HG03354 (cell line): ENCODE data around the gene FNBP1.

Source experiments
- ATAC-seq: cut with Tn5 transposase; IDR thresholded peaks from one replicate; pipeline ENCODE4 v1.9.1; 2021; ENCODE audit warnings: mild to moderate bottlenecking; ENCODE audit not compliant: unreplicated experiment, poor library complexity, severe bottlenecking

Gene FNBP1

DNA sequence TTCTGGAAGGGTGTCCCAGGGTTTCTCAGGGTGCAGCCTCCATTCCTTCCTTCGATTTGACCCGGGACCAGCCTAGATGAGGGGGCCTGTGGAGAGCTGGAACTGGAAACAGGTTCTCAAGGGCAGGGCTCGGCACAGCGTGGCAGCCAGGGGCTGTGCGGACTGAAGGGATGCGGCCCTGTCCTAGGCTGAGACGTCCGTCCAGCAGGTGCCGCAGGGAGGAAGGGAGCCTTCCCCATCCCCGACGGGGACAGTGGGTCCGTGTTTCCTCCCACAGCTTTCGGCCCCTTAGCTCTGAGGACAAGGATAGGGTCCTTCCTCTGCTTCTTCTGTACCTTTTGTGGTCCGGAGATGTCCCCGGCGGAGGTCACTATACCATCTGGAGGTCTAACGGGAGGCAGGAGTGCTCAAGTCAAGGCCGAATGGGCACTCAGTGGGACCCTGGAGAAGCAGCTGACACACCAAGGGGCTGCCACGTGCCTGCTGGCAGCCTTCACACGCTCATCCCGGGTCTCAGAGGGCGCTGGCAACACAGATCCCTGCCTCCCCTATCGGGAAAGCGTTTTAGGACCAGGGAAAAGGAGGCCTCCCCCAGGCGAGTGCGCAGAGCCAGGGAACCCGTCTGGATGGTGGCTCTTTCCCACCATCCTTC lies 157.8 kb downstream of the FNBP1 start:
- no peak for ATAC-seq

- ATAC-seq: peak; percentile 54
Observed at GRCh38 chr9:129884220-129885017, 158.6 kb downstream of the FNBP1 start.

DNA sequence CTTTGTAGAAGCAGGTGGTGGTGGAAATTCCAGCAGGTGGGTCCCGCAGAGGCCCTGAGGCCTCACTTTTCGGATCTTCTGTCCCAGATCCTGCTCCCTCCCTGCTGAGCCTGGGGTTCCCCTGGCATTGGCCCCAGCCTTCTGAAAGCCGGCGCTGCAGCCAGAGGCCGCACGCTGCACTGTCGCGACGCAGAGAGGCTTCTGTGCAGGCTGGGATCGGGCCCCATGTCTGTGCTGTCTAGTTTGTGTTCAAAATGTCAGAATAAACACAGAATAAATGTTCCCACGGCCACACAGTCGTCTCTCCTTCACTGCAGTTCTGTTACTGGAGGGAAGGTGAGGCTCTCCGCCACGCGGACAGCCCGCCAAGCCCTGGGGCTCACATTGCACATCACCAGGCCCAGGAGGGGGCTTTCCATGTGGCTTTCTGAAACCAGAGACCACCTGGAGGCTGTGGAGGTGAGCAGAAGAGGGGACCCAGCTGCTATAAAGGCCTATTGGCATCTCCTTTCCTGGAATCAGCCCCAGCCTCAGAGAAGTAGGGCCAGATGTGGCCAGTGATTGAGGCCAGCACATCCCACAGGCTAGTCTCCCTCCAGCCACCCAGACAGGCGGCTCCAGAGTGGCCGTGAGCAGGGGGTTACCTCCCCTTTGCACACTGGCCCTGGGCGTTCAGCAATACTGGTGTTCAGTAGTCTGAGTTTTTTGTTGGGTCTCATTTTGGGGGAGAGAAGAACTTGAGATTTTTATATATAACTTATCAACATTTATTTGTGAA lies 161.3 kb downstream of the FNBP1 start:
- no peak for ATAC-seq

DNA sequence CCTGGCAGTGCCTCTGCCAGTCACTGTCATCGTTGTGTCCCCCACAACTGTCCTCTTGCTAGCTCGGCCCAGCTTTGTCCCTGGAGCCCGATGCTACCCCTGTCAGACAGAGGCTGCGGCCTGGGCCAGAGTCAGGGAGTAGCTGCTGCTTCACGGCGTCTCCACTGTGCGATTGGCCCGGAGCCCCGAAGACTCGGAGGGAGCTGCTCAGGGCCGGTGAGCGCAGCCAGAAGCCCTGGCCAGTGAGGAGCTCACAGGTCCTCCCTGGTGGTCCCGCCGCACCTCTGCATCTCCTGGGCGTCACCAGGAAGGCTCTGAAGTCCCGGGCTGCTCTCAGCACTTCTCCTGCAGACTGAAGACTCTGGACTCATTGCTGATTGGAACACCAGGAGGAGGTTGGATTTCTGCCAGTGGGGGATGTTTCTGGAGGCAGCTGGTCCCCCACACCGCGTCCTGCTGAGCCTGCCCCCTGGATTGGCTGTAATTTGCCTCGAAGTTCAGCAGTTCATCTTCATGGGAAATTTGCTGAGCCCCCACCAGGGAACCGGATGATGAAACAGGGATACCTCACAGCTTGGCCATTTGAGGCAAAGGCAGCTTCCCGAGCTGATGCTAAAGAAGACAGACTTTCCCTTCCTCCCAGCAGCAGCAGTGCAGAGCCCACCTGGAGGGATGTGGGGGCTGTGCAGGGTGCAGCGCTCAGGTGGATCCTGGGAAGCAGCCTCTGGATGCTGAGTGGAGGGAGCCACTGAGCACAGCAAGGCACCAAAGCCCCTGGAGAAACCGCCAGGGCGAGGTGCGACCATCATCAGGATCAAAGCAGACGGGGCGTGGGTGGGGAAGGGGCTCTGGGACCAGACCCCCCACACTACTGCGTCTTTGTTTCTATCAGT lies 162.1 kb downstream of the FNBP1 start:
- no peak for ATAC-seq

- no peak for ATAC-seq
Observed at GRCh38 chr9:129879991-129880653, 162.9 kb downstream of the FNBP1 start.

- no peak for ATAC-seq
Observed at GRCh38 chr9:129879103-129879699, 163.8 kb downstream of the FNBP1 start.

GRCh38 chr9:129878291-129878690 lies 164.7 kb downstream of the FNBP1 start:
- no peak for ATAC-seq

GRCh38 chr9:129876815-129877214 lies 166.2 kb downstream of the FNBP1 start:
- ATAC-seq: no peak

DNA sequence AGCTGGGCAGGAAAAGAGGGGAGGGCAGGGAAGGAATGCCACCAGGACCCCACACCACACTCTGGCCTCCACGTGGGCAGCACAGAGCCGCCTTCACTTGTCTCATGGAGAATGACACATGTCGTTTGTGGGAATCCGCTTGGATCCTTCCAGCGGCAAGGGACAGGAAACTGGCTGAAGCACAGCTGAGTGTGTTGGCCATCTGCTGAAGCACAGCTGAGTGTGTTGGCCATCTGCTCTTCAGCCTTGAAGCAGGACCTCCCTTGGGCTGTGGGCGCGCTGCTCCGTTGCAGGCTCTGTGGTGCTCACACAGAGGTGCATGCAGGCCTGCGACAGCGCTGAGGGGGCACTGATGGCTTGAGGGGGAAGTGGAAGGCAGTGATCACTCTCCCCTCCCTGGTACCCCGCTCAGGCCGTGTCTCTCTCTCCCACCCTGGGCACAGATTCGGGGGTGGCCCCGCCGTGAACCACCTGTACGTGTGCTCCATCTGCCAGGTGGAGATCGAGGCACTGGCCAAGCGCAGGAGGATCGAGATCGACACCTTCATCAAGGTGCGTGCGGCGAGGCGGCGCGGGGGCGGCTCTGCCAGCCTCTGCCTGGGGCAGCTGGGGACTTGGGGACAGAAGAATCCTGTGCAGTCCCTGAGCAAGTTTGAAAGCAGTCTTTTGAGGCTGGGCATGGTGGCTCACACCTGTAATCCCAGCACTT lies 167.1 kb downstream of the FNBP1 start:
- no peak for ATAC-seq

DNA sequence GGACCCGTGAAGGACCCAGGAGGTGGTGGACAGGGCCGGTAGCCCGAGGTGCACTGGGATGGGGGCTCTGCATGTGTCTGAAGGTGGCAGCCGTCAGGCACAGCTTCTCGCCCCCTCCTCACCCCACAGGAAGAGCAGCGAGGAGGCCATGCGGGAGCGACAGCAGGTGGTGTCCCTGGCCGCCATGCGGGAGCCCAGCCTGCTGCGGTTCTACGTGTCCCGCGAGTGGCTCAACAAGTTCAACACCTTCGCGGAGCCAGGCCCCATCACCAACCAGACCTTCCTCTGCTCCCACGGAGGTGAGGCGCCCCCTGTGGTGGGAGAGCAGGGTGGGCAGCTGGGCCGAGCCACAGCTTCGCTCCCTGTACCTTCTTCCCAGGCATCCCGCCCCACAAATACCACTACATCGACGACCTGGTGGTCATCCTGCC lies 167.8 kb downstream of the FNBP1 start:
- ATAC-seq: no peak

- ATAC-seq: no peak
Observed at GRCh38 chr9:129874261-129875101, 168.5 kb downstream of the FNBP1 start.

- ATAC-seq: no peak
Observed at GRCh38 chr9:129873563-129874190, 169.3 kb downstream of the FNBP1 start.

DNA sequence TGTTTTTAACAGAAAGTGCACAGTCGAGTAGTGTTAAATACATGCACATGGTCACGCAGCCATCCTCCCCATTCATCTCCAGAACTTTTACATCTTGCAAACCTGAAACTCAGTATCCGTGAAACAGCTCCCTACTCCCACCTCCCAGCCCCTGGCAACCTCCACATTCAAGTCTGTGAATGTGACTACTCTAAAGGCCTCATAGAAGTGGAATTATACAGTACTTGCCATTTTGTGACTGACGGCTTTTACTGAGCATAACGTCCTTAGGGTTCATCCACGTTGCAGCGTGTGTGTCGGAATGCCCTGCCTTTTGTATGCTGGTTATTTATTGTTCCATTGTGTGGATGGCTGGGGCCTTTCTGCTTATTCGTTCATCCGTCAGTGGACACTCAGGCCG lies 171.9 kb downstream of the FNBP1 start:
- no peak for ATAC-seq

GRCh38 chr9:129869585-129870501 lies 173.1 kb downstream of the FNBP1 start:
- ATAC-seq: no peak

GRCh38 chr9:129868872-129869486 lies 174.0 kb downstream of the FNBP1 start:
- no peak for ATAC-seq
